Measurements from ENCODE around the gene CDH23.

DNA sequence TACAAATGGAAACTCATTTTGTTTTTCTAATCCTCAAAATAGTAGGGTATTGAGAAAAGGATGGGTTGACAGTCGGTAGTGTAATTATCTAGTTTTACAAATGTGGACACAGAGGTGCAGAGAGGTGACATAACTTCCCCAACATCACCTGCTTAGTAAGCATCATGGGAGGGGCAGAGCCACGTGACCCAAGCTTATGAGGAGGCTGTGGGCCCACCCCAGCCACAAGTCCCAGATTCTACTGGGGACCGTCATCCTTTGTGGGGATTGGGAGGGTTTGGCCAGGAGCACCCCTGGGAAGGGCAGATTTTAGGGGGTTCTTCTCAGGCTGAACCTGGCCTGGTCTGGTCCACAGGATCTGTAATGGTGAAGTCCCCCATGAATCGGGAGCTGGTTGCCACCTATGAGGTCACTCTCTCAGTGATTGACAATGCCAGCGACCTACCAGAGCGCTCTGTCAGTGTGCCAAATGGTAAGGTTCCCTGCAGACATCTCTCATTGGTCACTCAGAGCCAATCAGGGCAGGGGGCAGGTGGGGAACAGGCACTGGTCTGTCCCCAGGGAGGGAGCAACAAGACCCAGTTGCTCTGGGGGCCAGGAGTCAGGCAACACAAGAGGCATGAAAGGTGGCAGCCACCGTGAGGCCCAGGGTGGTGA, 400.2 kb downstream of the CDH23 start:
- TF ChIP-seq, protein P1, sequence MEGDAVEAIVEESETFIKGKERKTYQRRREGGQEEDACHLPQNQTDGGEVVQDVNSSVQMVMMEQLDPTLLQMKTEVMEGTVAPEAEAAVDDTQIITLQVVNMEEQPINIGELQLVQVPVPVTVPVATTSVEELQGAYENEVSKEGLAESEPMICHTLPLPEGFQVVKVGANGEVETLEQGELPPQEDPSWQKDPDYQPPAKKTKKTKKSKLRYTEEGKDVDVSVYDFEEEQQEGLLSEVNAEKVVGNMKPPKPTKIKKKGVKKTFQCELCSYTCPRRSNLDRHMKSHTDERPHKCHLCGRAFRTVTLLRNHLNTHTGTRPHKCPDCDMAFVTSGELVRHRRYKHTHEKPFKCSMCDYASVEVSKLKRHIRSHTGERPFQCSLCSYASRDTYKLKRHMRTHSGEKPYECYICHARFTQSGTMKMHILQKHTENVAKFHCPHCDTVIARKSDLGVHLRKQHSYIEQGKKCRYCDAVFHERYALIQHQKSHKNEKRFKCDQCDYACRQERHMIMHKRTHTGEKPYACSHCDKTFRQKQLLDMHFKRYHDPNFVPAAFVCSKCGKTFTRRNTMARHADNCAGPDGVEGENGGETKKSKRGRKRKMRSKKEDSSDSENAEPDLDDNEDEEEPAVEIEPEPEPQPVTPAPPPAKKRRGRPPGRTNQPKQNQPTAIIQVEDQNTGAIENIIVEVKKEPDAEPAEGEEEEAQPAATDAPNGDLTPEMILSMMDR (optimal IDR thresholded peaks at IDR 0.05 in 1 of 3, IDR thresholded peaks at IDR 0.05 in 1 of 3, conservative IDR thresholded peaks at IDR 0.05 in 1 of 3; ENCODE audit: extremely low read depth in 1 of 3, insufficient read depth in 2 of 3, low read length in 3 of 3) = no peak
- no peak for TF ChIP-seq EZH2 (IDR thresholded peaks at IDR 0.05; ENCODE audit: low read length)
